Esophagus squamous epithelium (tissue), 5 donors: ENCODE data around the gene GRK1. TPM values are rescaled to one million over a fixed set of nuclear protein-coding genes. Genes with fewer than 3 reads are reported as not detected.

ENCODE experiments used
- DNase-seq: peaks from one replicate; lab custom pipeline; 2025; lab: John Stamatoyannopoulos, UW
- H3K27ac ChIP-seq, 4 donors: fragments of 200-600 bp; sonication (generic); one replicate each; pipeline ENCODE4 v1.5.1; 2016 to 2019; ENCODE audit warnings: mild to moderate bottlenecking in 1 of 4
- H3K27me3 ChIP-seq, 4 donors: fragments of 200-600 bp; sonication (generic); 1 replicate in 3 of 4; 2 replicates in 1 of 4; pipeline versions ENCODE4 v1.5.1 to v1.6.0; 2017 to 2021; ENCODE audit warnings: antibody characterized with exemption in 1 of 4
- H3K36me3 ChIP-seq, 3 donors: fragments of 200-600 bp; sonication (generic); one replicate each; pipeline ENCODE4 v1.5.1; 2016 to 2019
- H3K4me1 ChIP-seq, 3 donors: fragments of 200-600 bp; sonication (generic); one replicate each; pipeline ENCODE4 v1.5.1; 2017 to 2019
- H3K4me3 ChIP-seq, 4 donors: fragments of 200-600 bp; sonication (generic); 1 replicate in 3 of 4; 2 replicates in 1 of 4; pipeline ENCODE4 v1.5.1; 2016 to 2019; ENCODE audit warnings: mild to moderate bottlenecking in 2 of 4, moderate library complexity in 1 of 4
- H3K9me3 ChIP-seq, 3 donors: fragments of 200-600 bp; sonication (generic); one replicate each; pipeline ENCODE4 v1.5.1; 2016 to 2019
- CTCF ChIP-seq, 6 experiments: fragments of 450-650 bp in 4 of 6; fragments of 200-600 bp in 2 of 6; sonication (generic) in 2 of 6; IDR thresholded peaks; one replicate each; pipeline ENCODE4 v1.5.1; 2016 to 2019; ENCODE audit warnings: antibody characterized with exemption in 6 of 6, mild to moderate bottlenecking in 4 of 6, moderate library complexity in 4 of 6
- POLR2A ChIP-seq, 4 donors: fragments of 450-650 bp; IDR thresholded peaks; one replicate each; pipeline ENCODE4 v1.6.1; 2017; ENCODE audit warnings: antibody characterized with exemption in 4 of 4, mild to moderate bottlenecking in 4 of 4, moderate library complexity in 3 of 4
- WGBS, 2 donors: methylation state at CpG; one replicate each; pipeline ENCODE4 v1.1.5; 2018; 5-methylcytosine and 5-hydroxymethylcytosine counted together
- intact Hi-C: fragments of 100-400 bp; cut with DNase I; formaldehyde crosslinking; loops from one replicate; pipeline ENCODE4 v1.15.0; 2022
- total RNA-seq, 4 donors: library from RNA; depleted of rRNA; stranded (reverse); fragments of >200 nt; gene quantifications; one replicate each; pipeline ENCODE4 v1.1.0, GENCODE V29; 2016
- donor health status: DM: yes; HTN: yes; CAD: no.

The GRK1 gene
- total RNA-seq, 4 donors from 2014 or later, result not detected

- no peaks in the 10 kb centered on the region for H3K9me3 ChIP-seq
- H3K27ac ChIP-seq, result no peak overlapping the region
- no peak for DNase-seq
- peaks cover 0 to 15% (median 5%) of the 10 kb centered on the region in 3 donors for H3K4me1 ChIP-seq
- peaks cover 0 to 41% (median 0%) of the 10 kb centered on the region in 4 donors for H3K27me3 ChIP-seq
- intact Hi-C loops, result no loop called here
- no peak for TF ChIP-seq CTCF (IDR thresholded peaks at IDR 0.05)
- no peaks in the 10 kb centered on the region for H3K36me3 ChIP-seq
- no peak overlapping the region for H3K4me3 ChIP-seq
- WGBS, 2 donors, result 80 to 85% methylated on average over 3 to 8 of the region's 25 CpGs
Measured at GRCh38 chr13:113763961-113764792, 97.2 kb downstream of the GRK1 start.

DNA sequence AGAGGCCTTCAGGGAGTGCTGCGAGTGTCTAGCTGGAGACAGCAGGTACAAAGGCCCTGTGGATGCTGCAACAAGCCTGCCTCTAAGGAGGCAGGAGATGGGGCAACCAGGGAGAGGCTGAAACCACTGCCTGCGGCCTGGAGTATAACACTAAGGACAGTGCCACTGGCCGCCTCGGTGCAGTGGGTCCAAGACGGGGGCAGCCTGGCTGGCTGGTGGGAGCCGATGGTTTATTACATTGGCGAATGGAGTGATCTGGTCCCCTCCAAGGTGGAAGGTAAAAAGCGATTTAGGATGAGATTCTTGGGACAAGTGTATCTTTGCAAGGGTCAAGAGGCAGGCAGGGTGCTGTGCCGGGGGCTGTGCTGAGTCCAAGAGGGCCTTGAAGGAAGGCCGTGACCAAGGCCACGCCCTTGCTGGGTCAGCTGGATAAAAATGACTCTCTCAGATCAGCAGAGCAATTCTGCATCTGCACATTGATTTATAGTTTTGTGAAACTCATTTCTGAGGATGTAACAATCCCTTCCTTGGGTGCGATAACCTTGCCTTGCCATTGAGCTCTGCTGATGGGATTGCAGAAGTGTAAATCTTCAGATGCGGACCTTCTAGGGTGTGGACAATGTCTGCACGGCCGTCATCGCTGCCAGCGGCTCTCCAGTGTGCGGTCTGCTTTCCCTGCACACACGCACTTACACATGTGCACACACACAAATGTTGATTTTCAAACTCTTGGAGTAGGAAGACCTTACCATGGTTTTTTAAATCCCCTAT, 98.0 kb downstream of the GRK1 start:
- Histone ChIP-seq H3K4me1 (peaks cover 0 to 7% (median 1%) of the 10 kb centered on the region in 3 donors), H3K36me3 (peaks cover 0 to 4% (median 0%) of the 10 kb centered on the region in 3 donors), H3K27ac (no peak overlapping the region), H3K27me3 (peaks cover 0 to 33% (median 0%) of the 10 kb centered on the region in 4 donors), H3K4me3 (no peak overlapping the region), H3K9me3 (no peaks in the 10 kb centered on the region)
- TF ChIP-seq CTCF (IDR thresholded peaks at IDR 0.05), result no peak
- no peak for TF ChIP-seq POLR2A (IDR thresholded peaks at IDR 0.05)
- WGBS, 2 donors, result 80 to 85% methylated on average over 6 to 17 of the region's 19 CpGs
- DNase-seq, result no peak
- intact Hi-C loops, result no loop called here

GRCh38 chr13:113765564-113765910, 98.5 kb downstream of the GRK1 start:
- H3K27me3 ChIP-seq, result peaks cover 0 to 27% (median 0%) of the 10 kb centered on the region in 4 donors
- TF ChIP-seq CTCF (IDR thresholded peaks at IDR 0.05) (no peak), POLR2A (IDR thresholded peaks at IDR 0.05) (no peak)
- 35 to 38% methylated on average over 2 to 4 of the region's 4 CpGs for WGBS, 2 donors
- H3K36me3 ChIP-seq, result peaks cover 0 to 10% (median 0%) of the 10 kb centered on the region in 3 donors
- no peak for DNase-seq
- intact Hi-C loops, result no loop called here
- no peak overlapping the region for H3K27ac ChIP-seq
- H3K4me3 ChIP-seq, result no peak overlapping the region
- H3K4me1 ChIP-seq, result peaks cover 0 to 4% (median 0%) of the 10 kb centered on the region in 3 donors
- no peaks in the 10 kb centered on the region for H3K9me3 ChIP-seq

DNA sequence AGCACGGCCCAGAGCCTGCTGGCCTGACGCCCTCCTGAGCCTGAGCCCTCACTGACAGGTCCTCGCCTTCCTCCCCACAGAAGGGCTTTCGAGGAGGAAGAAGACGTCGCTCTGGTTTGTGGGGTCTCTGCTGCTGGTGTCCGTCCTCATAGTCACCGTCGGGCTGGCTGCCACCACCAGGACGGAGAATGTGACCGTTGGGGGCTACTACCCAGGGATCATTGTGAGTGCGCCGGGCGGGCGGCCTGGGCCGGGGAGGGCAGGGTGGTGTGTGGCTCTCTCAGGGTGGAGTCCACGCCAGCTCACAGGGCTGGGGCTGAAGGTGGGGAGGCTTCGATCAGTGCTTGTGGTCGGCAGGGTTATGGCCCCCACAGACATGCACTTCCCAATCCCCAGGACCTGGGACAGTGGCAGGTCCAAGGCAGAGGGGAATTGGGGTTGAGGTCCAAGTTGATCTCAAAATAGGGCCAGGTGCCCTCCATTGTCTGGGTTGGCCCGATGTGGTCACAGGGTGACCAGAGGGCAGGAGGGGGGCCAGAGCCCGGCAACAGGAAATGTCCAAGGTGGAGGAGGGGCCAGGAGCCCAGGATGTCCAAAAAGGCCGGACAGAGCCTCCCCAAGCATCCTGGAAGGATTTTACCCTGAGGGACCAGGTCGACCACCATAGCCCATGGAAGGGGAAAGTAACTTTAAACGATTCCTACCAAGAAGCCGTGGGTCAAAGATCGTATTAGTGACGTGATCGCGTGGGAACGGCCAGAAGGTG, 99.2 kb downstream of the GRK1 start:
- H3K27me3 ChIP-seq, result peaks cover 0 to 20% (median 0%) of the 10 kb centered on the region in 4 donors
- H3K4me3 ChIP-seq, result no peak overlapping the region
- WGBS, 2 donors, result 74 to 90% methylated on average over 14 to 19 of the region's 30 CpGs
- H3K27ac ChIP-seq, result no peak overlapping the region
- peaks cover 0 to 12% (median 0%) of the 10 kb centered on the region in 3 donors for H3K36me3 ChIP-seq
- peaks cover 0 to 4% (median 0%) of the 10 kb centered on the region in 3 donors for H3K4me1 ChIP-seq
- intact Hi-C loops, result no loop called here
- no peak for DNase-seq
- no peak for TF ChIP-seq CTCF (IDR thresholded peaks at IDR 0.05)
- TF ChIP-seq POLR2A (IDR thresholded peaks at IDR 0.05), result no peak
- H3K9me3 ChIP-seq, result no peaks in the 10 kb centered on the region
